GM12878 (cell line): Measurements from ENCODE around the gene CHD6.

Experiments used
- BCL11A ChIP-seq: IDR thresholded peaks from 2 replicates; pipeline ENCODE4 v1.6.1; 2011; ENCODE audit warnings: low read depth, low read length
- BHLHE40 ChIP-seq, 2 experiments: fragments of 450-650 bp in 1 of 2; IDR thresholded peaks; 2 replicates each; pipeline ENCODE4 v1.6.1; 2011 to 2017; ENCODE audit warnings: low read depth in 2 of 2, borderline replicate concordance in 1 of 2, improper control_type of control experiment in 1 of 2, low read length in 1 of 2, mild to moderate bottlenecking in 1 of 2
- EZH2 ChIP-seq: IDR thresholded peaks from 2 replicates; pipeline ENCODE4 v1.6.1; 2012; ENCODE audit warnings: low read depth, mild to moderate bottlenecking, control low read depth, inconsistent platforms, low read length, borderline replicate concordance; ENCODE audit not compliant: control insufficient read depth
- MXI1 ChIP-seq: fragments of 150-350 bp; IDR thresholded peaks from 2 replicates; pipeline ENCODE4 v1.6.1; 2011; ENCODE audit warnings: low read depth, mild to moderate bottlenecking, inconsistent platforms, low read length, improper control_type of control experiment
- POLR2A ChIP-seq: IDR thresholded peaks from 2 replicates; pipeline ENCODE4 v1.6.1; 2011; ENCODE audit warnings: low read depth, mild to moderate bottlenecking, low read length
- RCOR1 ChIP-seq: conservative IDR thresholded peaks from 2 replicates; pipeline ENCODE4 v1.6.1; 2012; ENCODE audit warnings: low read depth, low read length, improper control_type of control experiment
- RFX5 ChIP-seq: IDR thresholded peaks from 2 replicates; pipeline ENCODE4 v1.6.1; 2011; ENCODE audit warnings: low read depth, low read length, improper control_type of control experiment
- TAF1 ChIP-seq: IDR thresholded peaks from 2 replicates; pipeline ENCODE4 v1.6.1; 2011; ENCODE audit warnings: mild to moderate bottlenecking, low read depth, low read length, borderline replicate concordance
- ZNF384 ChIP-seq: IDR thresholded peaks from 2 replicates; pipeline ENCODE4 v1.6.1; 2012; ENCODE audit warnings: low read depth, mild to moderate bottlenecking, low read length, improper control_type of control experiment, borderline replicate concordance
- ZSCAN29 ChIP-seq: fragments of 450-650 bp; IDR thresholded peaks from 2 replicates; pipeline ENCODE4 v1.6.1; 2017; ENCODE audit warnings: mild to moderate bottlenecking, moderate library complexity
- TF ChIP-seq, protein P1 (sequence below), 3 experiments: IDR thresholded peaks in 2 of 3; conservative IDR thresholded peaks in 1 of 3; 2 replicates each; pipeline ENCODE4 v1.5.1; 2011; ENCODE audit warnings: low read depth in 3 of 3, low read length in 3 of 3, mild to moderate bottlenecking in 3 of 3, control low read depth in 2 of 3, moderate library complexity in 2 of 3, inconsistent platforms in 1 of 3, mixed read lengths in 1 of 3; ENCODE audit not compliant: control insufficient read depth in 2 of 3, insufficient read depth in 1 of 3; ENCODE audit errors: extremely low read depth in 1 of 3
- TF ChIP-seq, protein P2 (sequence below): IDR thresholded peaks from 2 replicates; pipeline ENCODE4 v1.6.1; 2012; ENCODE audit warnings: low read depth, low read length, improper control_type of control experiment

DNA sequence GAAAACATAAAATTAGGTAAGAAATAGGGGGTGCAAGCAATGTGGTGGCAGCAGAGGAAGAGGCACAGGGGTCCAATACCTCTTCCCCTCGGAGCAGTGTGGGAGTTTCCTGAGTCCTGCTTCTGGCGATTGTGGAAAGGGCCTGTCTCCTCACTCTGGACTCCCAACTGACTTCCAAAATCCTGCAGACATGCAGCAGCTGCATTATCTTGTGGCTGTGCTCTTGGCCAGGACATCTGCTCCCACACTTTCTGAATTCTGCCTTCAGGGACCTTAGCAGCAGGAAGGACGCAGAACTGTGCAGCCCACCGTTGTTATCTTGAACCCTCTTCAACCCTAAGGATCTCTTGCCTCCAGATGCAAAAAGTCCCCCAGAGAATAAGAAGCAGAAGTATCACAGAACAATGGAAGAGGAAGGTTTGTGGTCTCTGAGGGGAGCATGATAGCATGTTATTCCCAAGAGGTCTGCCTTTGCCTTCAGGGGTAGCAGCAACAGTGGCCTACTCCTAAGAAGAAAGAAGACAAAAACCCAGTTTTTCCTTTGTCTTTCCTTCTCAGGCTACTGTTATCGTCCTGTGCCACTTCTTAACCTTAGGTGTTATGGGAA lies 149.1 kb downstream of the CHD6 start:
- TF ChIP-seq, protein P1, sequence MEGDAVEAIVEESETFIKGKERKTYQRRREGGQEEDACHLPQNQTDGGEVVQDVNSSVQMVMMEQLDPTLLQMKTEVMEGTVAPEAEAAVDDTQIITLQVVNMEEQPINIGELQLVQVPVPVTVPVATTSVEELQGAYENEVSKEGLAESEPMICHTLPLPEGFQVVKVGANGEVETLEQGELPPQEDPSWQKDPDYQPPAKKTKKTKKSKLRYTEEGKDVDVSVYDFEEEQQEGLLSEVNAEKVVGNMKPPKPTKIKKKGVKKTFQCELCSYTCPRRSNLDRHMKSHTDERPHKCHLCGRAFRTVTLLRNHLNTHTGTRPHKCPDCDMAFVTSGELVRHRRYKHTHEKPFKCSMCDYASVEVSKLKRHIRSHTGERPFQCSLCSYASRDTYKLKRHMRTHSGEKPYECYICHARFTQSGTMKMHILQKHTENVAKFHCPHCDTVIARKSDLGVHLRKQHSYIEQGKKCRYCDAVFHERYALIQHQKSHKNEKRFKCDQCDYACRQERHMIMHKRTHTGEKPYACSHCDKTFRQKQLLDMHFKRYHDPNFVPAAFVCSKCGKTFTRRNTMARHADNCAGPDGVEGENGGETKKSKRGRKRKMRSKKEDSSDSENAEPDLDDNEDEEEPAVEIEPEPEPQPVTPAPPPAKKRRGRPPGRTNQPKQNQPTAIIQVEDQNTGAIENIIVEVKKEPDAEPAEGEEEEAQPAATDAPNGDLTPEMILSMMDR (IDR thresholded peaks at IDR 0.05 in 2 of 3, conservative IDR thresholded peaks at IDR 0.05 in 1 of 3; ENCODE audit: control insufficient read depth in 2 of 3, extremely low read depth in 1 of 3, insufficient read depth in 1 of 3, low read depth in 3 of 3, low read length in 3 of 3), result no peak
- TF ChIP-seq POLR2A (no peak), RCOR1 (no peak), ZSCAN29 (no peak), BCL11A (no peak), TAF1 (no peak), EZH2 (no peak), MXI1 (no peak), RFX5 (no peak), BHLHE40 (IDR thresholded peaks at IDR 0.05; ENCODE audit: borderline replicate concordance in 1 of 2, low read depth in 2 of 2, low read length in 1 of 2) (no peak), ZNF384 (no peak)
- TF ChIP-seq, protein P2, sequence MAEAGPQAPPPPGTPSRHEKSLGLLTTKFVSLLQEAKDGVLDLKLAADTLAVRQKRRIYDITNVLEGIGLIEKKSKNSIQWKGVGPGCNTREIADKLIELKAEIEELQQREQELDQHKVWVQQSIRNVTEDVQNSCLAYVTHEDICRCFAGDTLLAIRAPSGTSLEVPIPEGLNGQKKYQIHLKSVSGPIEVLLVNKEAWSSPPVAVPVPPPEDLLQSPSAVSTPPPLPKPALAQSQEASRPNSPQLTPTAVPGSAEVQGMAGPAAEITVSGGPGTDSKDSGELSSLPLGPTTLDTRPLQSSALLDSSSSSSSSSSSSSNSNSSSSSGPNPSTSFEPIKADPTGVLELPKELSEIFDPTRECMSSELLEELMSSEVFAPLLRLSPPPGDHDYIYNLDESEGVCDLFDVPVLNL, result no peak
